A549 treated with CpdA at 1 μM for 4 hours (cell line): ENCODE data around the gene RSPH9. TPM values are rescaled to one million over a fixed set of nuclear protein-coding genes. Genes with fewer than 3 reads are reported as not detected.

Experiments used
- total RNA-seq: library from RNA; stranded (reverse); fragments of 200-300 nt; extraction: Qiagen RNA extraction; gene quantifications from 5 replicates; pipeline ENCODE4 v1.2.3, GENCODE V29; 2022; ENCODE audit warnings: low read depth

The RSPH9 gene
- total RNA-seq, result 0.12 to 0.27 TPM (median 0.24 TPM) in 5 replicates

GRCh38 chr6:43644940-43645612, at the start of gene RSPH9:
Gene RSPH9 (plus strand): TSS chr6:43645036. CDS start chr6:43645099, 63 bp downstream.

GRCh38 chr6:43629104-43629504, 15.7 kb upstream of the RSPH9 start, which contains the start of gene GTPBP2:
Gene GTPBP2 (minus strand): TSS chr6:43629264. CDS start chr6:43629162, 102 bp downstream.

DNA sequence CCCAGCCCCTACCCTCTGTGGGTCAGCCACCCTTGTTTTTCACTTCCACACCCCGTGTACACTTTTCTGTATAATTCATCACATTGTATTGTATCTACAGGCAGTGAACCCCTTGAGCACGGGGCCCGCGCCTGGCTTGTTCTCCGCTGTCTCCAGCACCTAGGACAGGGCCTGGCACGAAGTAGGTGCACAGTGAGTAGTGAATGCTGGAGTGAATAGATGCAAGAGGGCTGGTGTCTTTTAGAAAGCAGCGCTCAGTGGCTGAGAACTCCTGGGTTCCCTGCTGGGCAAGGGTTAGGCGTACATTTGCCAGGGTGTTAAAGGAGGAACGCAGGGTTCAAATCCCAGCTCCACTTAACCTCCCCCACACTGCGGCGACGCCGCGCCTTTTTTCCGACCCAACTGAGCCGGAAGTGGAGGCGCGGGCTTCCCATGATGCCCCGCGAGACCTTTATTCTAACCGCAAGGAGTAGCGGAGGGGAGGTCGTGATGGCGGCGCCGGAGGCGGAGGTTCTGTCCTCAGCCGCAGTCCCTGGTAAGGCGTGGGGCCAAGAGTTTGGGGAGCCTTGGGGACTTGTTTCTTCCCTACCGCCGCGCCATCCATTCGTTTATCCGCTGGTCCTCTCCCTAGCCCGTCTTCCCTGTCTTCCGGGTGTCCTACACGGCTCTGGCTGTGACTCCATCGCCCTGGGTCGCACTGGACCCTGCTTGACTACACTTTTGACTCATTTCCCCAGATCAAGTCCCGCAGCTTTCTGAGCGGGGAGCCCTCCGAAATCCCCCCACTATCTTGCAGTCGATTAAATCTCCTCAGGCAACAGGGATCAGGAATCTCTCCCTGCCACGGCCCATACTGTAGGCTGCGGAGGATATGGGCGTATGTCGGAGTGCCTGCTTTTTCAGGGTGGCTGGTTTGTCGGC, 9.2 kb upstream of the RSPH9 start, which contains the start of gene MAD2L1BP:
Gene MAD2L1BP (plus strand): TSS at position 454 of the 921 bp plus-strand sequence. CDS start 36 bp downstream, at position 490.

DNA sequence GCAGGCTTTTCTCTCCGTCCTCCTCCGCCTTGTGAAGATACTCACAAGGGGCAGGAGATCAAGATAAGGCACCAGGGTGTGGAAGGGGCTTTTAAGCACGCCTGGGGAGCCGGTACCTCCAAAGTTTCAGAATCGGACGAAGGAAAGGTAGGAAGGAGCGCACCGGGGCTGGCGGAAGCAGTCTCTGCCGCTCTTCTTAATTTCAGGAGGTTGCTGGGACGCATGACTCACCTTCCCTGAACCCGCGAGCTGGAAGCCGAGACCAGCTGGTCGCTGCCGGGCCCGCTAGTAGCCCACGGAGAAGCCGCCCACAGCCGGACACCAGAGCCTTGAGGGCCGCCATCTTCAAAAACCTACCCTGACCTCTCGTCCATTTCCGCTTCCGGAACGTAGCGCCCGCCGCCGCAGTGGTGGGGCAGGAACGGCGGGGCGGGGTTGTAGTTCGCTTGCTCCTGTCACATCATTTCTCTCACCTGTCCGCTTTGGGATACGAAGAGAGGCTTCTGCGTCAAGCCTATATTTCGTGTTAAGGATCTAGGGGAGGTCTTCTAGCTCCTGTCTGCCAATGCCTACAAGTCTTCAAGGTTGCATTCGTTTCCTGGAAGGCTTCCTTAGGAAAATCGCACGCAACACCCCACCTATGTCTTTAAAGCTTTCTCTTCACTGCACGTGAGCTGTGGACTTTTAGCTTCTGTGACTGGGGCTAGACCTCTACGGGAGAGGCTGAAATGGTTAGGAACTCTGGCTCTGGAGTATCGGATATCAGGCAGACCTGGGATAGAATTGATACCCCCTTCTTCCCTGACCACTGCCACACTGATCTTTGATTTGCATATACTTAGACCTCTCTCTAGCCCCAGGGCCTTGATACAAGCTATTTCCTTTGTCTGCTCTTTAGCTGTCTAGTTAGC, 42.9 kb downstream of the RSPH9 start, which contains the start of gene MRPS18A:
Gene MRPS18A (minus strand): TSS at position 355 of the 911 bp plus-strand sequence. CDS start 12 bp downstream, at position 343.

Other genes with a start within 250 kb of the RSPH9 start
- 9.4 to 11.9 TPM (median 9.4 TPM) in 5 replicates for gene ABCC10, start 217.5 kb upstream of the RSPH9 start, total RNA-seq
- gene DLK2, start 189.5 kb upstream of the RSPH9 start, total RNA-seq, result 2.7 to 7.1 TPM (median 5.8 TPM) in 5 replicates
- 16.2 to 21.4 TPM (median 20.3 TPM) in 5 replicates for gene TJAP1, start 167.5 kb upstream of the RSPH9 start, total RNA-seq
- 0.51 to 1.4 TPM (median 1.1 TPM) in 5 replicates for gene LRRC73, start 134.7 kb upstream of the RSPH9 start, total RNA-seq
- 58.3 to 70.4 TPM (median 68.9 TPM) in 5 replicates for gene YIPF3, start 128.1 kb upstream of the RSPH9 start, total RNA-seq
- 48.5 to 61.1 TPM (median 52.6 TPM) in 5 replicates for gene POLR1C, start 127.9 kb upstream of the RSPH9 start, total RNA-seq
- gene XPO5, start 69.0 kb upstream of the RSPH9 start, total RNA-seq, result 27.2 to 32.0 TPM (median 29.3 TPM) in 5 replicates
- 7.9 to 10.0 TPM (median 8.7 TPM) in 5 replicates for gene POLH, start 68.9 kb upstream of the RSPH9 start, total RNA-seq
- gene GTPBP2, start 15.8 kb upstream of the RSPH9 start, total RNA-seq, result 15.8 to 21.8 TPM (median 19.1 TPM) in 5 replicates
- 33.0 to 39.2 TPM (median 35.1 TPM) in 5 replicates for gene MAD2L1BP, start 9.2 kb upstream of the RSPH9 start, total RNA-seq
- gene MRPS18A, start 42.8 kb downstream of the RSPH9 start, total RNA-seq, result 46.4 to 49.8 TPM (median 47.4 TPM) in 5 replicates
- gene VEGFA, start 125.2 kb downstream of the RSPH9 start, total RNA-seq, result 25.6 to 32.8 TPM (median 31.8 TPM) in 5 replicates